Mammary epithelial cell (primary cell): Measurements from ENCODE around the gene SNRNP40.

Experiments used
- CTCF ChIP-seq, 2 donors: IDR thresholded peaks in 1 of 2; conservative IDR thresholded peaks in 1 of 2; 2 replicates each; pipeline ENCODE4 v1.5.1; 2011 to 2012; ENCODE audit warnings: inconsistent platforms in 2 of 2, low read length in 2 of 2, mild to moderate bottlenecking in 2 of 2, control low read depth in 1 of 2, low read depth in 1 of 2; ENCODE audit not compliant: insufficient read depth in 1 of 2; ENCODE audit errors: extremely low read depth in 1 of 2
- EZH2 ChIP-seq: IDR thresholded peaks from 2 replicates; pipeline ENCODE4 v1.6.1; 2012; ENCODE audit warnings: low read length, inconsistent platforms, borderline replicate concordance

- TF ChIP-seq CTCF (conservative IDR thresholded peaks at IDR 0.05 in 1 of 2, IDR thresholded peaks at IDR 0.05 in 1 of 2; ENCODE audit: extremely low read depth in 1 of 2, insufficient read depth in 1 of 2, low read depth in 1 of 2, low read length in 2 of 2) (no peak), EZH2 (no peak)
Measured at GRCh38 chr1:31315902-31316301, 19.3 kb upstream of the SNRNP40 start.
